ENCODE data around the gene SDCBP2.

DNA sequence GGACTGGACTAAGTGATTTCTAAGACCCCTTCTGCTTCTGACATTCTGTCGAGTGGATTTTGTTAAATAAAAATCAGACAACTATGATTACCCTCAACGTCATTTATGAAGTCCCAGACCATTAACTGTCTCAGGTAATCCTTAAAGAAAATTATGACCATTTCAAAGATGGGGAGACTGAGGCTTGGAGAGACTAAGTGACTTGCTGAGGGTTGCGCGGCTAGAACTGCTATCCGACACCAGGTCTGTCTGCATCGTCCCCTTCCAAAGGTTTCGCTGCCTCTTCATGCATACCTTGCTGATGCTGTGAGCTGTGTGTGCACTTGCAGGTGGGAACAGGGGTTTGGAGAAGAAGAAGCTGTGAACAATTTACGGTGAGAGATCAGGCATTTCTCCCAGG, 59.7 kb downstream of the SDCBP2 start:
- TF ChIP-seq RAD21 (IDR thresholded peaks at IDR 0.05; ENCODE audit: low read depth) (no peak), TAF1 (IDR thresholded peaks at IDR 0.05; ENCODE audit: low read depth) (no peak), EGR1 (IDR thresholded peaks at IDR 0.05) (no peak), TCF12 (IDR thresholded peaks at IDR 0.05; ENCODE audit: low read depth) (no peak), USF1 (IDR thresholded peaks at IDR 0.05) (no peak), TEAD4 (IDR thresholded peaks at IDR 0.05) (no peak), FOXM1 (IDR thresholded peaks at IDR 0.05; ENCODE audit: borderline replicate concordance, low read depth) (no peak), CEBPB (IDR thresholded peaks at IDR 0.05) (no peak)
